GM23338 (cell line): Measurements from ENCODE around the gene ATP5F1B.

Experiments used
- CREB1 ChIP-seq: fragments of 250-450 bp; sonication (Bioruptor Pico); IDR thresholded peaks from 2 replicates; pipeline ENCODE4 v1.5.0; 2020; ENCODE audit warnings: low read depth, mild to moderate bottlenecking, moderate library complexity
- CTCF ChIP-seq, 2 experiments: fragments of 200-600 bp in 1 of 2; sonication (generic) in 1 of 2; conservative IDR thresholded peaks; 2 replicates each; pipeline versions ENCODE4 v1.5.1 to v1.6.1; 2016 to 2017; ENCODE audit warnings: antibody characterized with exemption in 2 of 2, low read depth in 2 of 2, mild to moderate bottlenecking in 2 of 2, moderate library complexity in 1 of 2
- ETS1 ChIP-seq: IDR thresholded peaks from 2 replicates; pipeline ENCODE4 v1.6.1; 2016; ENCODE audit warnings: antibody characterized with exemption
- EZH2 ChIP-seq: fragments of 200-600 bp; sonication (generic); IDR thresholded peaks from one replicate; pipeline ENCODE4 v1.8.0; 2017; ENCODE audit warnings: antibody characterized with exemption, mild to moderate bottlenecking, low read depth; ENCODE audit not compliant: unreplicated experiment
- EZH2phosphoT487 ChIP-seq: fragments of 200-600 bp; sonication (generic); IDR thresholded peaks from one replicate; pipeline ENCODE4 v1.8.1; 2018; ENCODE audit warnings: antibody characterized with exemption; ENCODE audit not compliant: unreplicated experiment
- JUNB ChIP-seq: IDR thresholded peaks from one replicate; pipeline ENCODE4 v1.6.1; 2016; ENCODE audit warnings: antibody characterized with exemption; ENCODE audit not compliant: unreplicated experiment
- NANOG ChIP-seq: IDR thresholded peaks from 2 replicates; pipeline ENCODE4 v1.6.1; 2016; ENCODE audit warnings: antibody characterized with exemption, borderline replicate concordance
- POLR2AphosphoS5 ChIP-seq: IDR thresholded peaks from 2 replicates; pipeline ENCODE4 v1.6.1; 2016; ENCODE audit warnings: antibody characterized with exemption, low read depth
- REST ChIP-seq: IDR thresholded peaks from one replicate; pipeline ENCODE4 v1.6.1; 2018; ENCODE audit warnings: antibody characterized with exemption; ENCODE audit not compliant: unreplicated experiment
- STAT1 ChIP-seq: IDR thresholded peaks from one replicate; pipeline ENCODE4 v1.6.1; 2016; ENCODE audit warnings: antibody characterized with exemption; ENCODE audit not compliant: unreplicated experiment
- ZNF114 ChIP-seq: fragments of 250-450 bp; sonication (Bioruptor Pico); IDR thresholded peaks from 2 replicates; pipeline ENCODE4 v1.5.0; 2020; ENCODE audit warnings: mild to moderate bottlenecking, moderate library complexity
- ZNF331 ChIP-seq: fragments of 250-450 bp; sonication (Bioruptor Pico); IDR thresholded peaks from 2 replicates; pipeline ENCODE4 v1.5.0; 2020; ENCODE audit warnings: low read depth, mild to moderate bottlenecking, moderate library complexity

GRCh38 chr12:56637621-56638020 lies 8.2 kb downstream of the ATP5F1B start:
- TF ChIP-seq CTCF (conservative IDR thresholded peaks at IDR 0.05; ENCODE audit: low read depth in 2 of 2) (no peak), POLR2AphosphoS5 (no peak), ETS1 (no peak), REST (no peak), NANOG (no peak), ZNF114 (CRISPR knock-in tag) (no peak), EZH2 (no peak), EZH2phosphoT487 (no peak), STAT1 (no peak), CREB1 (CRISPR knock-in tag) (no peak), JUNB (no peak), ZNF331 (CRISPR knock-in tag) (no peak)
